GM21367 (cell line): ENCODE data around the gene WDR70.
"Not testable (repeated sequence)": the region's sequence is repeated elsewhere in the genome, so short reads cannot be mapped to it uniquely, and the experiment has no call there.

Source experiments
- ATAC-seq: cut with Tn5 transposase; IDR thresholded peaks from one replicate; pipeline ENCODE4 v1.9.1; 2021; ENCODE audit not compliant: unreplicated experiment

Gene WDR70

GRCh38 chr5:37453252-37453651 lies 74.1 kb downstream of the WDR70 start:
- not testable (repeated sequence) for ATAC-seq

DNA sequence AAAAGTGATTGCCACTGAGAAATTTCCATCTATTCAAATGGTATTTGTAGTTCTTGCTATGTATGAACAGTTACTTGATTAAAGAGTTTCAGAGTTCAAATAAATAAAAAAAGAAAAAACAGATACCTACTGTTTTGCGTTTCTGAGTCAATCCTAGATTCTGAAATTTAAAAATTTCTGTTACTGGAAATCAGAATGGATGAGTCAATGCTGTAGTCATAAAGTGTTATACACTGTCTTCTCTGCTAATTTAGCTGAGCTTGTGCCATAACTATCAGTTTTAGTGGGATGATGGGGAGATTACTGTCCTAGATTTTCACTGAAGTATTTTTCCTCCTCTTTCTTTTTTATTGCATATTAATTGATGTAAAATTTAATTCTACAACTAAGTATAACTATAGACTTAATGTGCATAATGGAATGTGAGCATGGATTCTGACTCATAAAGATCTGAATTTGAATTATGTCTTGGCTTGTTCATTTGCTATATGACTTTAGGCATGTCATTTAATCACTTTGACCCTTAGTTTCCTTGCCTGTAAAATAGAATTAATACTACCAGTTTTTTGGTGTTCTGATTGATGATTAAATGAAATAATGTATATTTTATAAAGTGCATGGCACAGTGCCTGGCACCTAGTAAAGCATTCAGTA lies 75.4 kb downstream of the WDR70 start:
- ATAC-seq = not testable (repeated sequence)

- ATAC-seq = not testable (repeated sequence)
Observed at GRCh38 chr5:37463191-37464051, 84.3 kb downstream of the WDR70 start.

- not testable (repeated sequence) for ATAC-seq
Observed at GRCh38 chr5:37464581-37464980, 85.5 kb downstream of the WDR70 start.

DNA sequence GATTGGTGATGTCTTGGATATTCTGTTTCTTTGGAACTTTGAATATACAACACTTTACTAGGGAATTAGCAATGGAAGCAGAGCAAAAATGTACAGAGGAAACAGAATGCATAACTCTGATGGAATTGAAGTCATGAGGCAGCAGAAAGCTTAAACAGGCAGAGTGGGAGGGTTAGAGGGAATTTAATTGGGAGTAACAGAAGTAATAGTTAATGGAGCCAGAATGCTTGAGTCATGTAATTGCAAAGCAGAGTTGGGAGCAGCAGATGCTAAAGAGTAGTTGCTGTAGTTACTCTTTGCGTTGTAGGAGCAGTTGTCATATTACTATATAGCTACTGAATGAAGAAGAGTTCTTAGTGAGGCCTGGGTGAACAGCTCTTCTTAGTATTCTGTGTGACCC lies 90.3 kb downstream of the WDR70 start:
- not testable (repeated sequence) for ATAC-seq

- no peak for ATAC-seq
Observed at GRCh38 chr5:37471666-37472197, 92.6 kb downstream of the WDR70 start.

GRCh38 chr5:37477426-37477825 lies 98.3 kb downstream of the WDR70 start:
- ATAC-seq = no peak

DNA sequence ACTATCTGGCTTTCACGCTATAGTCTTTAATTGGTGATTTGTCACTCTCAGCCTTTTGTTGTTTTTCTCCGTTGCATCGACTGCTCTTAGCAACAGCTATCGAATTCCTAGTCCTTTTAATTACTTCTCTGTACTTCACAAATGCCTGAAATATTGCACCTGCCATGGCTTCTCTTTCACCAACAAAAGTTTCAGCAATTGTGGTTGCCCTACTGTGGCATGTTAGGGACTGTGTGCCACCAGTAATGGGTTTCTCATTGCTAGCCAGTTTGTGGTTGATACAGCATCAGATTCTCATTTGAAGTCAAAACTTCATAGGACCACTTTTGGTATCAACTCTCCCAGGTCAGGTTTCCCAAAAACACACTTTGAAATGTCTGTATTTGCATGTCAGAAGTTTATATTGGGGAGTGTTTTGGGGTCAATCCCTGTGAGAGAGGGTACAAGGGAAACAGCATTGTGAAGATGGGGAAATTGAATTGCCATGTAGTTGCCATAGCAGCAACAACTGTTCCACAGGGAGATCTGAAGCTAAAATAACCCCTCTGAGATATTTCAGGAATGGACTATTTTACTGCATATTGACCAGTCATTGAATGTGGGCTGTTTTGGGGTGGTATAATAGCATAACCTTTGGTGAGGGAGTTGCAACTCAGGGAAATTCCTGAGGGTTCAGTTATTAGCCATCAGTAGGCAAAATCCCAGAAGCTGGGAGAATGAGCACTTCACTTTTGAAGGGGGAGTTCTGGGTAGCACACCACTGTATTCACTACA lies 99.2 kb downstream of the WDR70 start:
- no peak for ATAC-seq

DNA sequence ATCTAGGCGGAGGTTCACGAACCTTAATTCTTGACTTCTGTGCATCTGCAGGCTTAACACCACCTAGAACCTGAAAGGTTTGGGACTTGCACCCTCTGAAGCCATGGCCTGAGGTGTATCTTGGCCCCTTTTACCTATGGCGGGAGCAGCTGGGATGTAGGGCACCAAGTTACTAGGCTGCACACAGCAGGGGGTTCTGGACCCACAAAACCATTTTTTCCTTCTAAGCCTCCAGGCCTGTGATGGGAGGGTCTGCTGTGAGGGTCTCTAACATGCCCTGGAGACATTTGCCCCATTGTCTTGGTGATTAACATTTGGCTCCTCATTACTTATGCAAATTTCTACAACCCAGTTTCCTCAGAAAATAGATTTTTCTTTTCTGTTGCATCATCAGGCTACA lies 102.3 kb downstream of the WDR70 start:
- not testable (repeated sequence) for ATAC-seq

DNA sequence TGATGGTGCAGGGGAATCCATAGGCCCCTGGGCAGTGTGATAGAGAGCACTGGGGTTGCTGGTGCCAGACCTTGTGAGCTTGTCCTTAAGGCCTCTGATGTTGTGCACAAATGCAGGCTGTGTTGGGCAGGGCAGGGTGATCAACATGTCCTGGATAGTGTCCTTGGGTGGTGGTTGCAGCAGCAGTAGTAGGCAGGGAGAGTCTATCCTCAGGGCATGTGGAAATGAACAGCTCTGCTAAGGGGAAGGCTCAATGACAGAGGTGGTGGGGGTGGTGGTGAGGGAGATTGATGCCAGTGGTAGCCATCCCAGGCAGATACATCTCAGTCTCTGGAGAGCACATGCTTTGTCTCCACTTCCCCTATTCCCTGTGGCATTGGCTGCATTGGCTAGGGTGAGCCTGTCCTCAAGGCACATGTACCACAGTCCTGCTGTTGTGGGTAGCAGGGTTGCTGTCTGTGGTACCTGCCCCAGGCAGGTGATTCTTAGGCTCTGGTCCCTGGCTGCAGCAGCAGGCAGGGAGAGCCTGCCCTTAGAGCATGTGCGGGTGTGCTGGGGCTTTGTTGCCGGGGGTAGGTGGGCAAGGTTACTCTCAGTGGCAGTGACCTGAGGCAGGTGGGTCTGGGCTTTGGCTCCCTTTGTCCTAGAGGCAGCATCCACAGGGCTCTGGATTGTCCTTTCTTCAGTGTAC lies 111.1 kb downstream of the WDR70 start:
- no peak for ATAC-seq

GRCh38 chr5:37490931-37491330 lies 111.8 kb downstream of the WDR70 start:
- no peak for ATAC-seq

DNA sequence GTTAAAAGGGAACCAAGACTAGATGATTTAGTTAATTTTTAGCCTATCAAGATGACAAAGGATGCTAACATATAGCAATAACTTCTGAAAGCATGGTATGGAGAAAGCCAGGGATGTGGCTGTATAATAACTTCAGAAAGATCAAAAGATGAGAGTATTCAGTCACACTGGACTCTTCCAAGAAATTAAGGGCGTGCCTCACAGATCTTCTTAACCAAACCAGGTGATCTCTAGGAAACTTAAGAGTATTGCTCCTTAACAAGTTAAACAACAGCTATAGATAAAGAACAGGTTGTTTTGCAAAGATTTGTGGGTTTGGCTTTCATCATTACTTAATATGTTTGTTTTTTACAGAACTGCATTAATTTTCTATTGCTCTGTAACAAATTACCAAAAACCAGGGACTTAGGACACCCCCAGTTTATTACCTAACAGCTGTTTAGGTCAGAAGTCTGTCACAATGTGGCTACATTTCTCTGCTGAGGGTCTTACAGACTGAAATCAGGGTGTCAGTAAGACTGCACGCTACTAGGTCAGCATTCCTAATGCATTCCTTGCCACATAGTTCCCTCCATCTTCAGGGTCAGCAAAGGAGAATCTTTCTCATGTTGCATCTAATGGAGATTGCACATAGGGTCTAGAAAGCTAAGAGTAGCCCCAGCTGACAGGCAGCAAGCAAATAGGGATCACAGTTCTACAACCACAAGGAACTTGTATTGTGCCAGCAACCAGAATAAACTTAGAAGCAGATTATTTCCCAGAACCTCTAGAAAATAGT lies 113.8 kb downstream of the WDR70 start:
- no peak for ATAC-seq

GRCh38 chr5:37494756-37495155 lies 115.6 kb downstream of the WDR70 start:
- no peak for ATAC-seq

DNA sequence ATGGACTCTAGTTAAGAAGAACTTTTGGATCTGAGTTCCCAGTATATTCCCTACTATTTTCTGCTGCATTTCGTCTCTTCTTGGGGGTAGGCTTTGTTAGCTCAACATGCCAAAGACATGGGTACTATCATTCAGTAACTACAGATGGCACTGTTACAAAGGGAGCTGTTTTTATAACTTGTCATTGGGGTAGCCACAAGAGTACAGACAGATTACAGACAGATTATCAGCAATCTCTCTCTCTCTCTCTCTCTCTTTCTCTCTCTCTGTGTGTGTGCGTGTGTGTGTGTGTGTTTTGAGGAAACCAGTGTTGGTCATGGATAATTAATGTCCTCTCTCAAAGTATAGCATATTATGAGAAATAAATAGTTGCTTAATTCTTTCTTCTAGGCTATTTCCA lies 116.1 kb downstream of the WDR70 start:
- ATAC-seq = no peak

GRCh38 chr5:37495668-37496347 lies 116.7 kb downstream of the WDR70 start:
- ATAC-seq = no peak

DNA sequence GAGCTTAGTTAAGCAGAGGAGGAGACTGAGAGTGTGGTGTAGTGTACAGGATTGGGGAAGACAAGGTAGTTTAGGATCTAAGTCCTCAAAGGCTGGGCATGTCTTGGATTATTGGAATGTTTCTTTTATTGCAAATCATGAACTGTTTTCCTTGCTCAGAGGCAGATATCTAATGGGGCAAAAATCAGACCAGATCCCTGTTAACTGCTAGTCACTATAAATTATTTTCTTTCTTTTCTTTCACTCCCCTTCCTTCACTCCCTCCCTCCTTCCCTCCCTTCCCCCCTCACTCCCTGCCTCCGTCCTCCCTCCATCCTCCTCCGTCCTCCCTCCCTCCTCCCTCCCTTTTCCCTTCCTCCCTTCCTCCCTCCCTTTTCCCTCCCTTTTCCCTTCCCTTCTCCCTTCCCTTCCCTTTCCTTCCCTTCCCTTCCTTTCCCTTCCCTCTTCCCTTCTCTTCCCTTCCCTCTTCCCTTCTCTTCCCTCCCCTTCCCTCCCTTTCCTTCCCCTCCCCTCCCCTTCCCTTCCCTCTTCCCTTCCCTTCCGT lies 117.9 kb downstream of the WDR70 start:
- no peak for ATAC-seq

- no peak for ATAC-seq
Observed at GRCh38 chr5:37501152-37501551, 122.0 kb downstream of the WDR70 start.

DNA sequence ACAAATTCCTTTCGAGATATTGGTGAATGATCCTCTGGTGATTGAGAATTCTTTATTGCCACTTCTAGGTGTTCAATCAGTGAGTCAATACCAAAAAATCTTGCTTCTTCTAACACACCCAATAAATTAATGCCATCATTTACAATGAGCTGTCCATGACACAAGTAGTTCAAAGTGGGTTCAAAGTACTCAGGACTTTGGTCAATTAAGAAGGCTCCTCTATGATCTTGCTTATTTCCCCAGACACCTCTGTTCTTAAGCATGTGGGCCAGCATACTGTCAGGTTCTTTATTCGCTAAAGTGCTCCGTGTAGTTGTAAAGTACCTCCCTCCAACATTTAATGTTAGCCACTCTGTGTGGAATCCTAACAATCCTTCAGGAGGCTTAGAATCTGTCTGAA lies 127.1 kb downstream of the WDR70 start:
- no peak for ATAC-seq

- ATAC-seq = no peak
Observed at GRCh38 chr5:37506722-37507121, 127.6 kb downstream of the WDR70 start.
